NCI-H2227 (cell line): Measurements from ENCODE around the gene PLEKHG7.
"Not testable (repeated sequence)": the region's sequence is repeated elsewhere in the genome, so short reads cannot be mapped to it uniquely, and the experiment has no call there.

Experiments used
- DNase-seq: peaks from one replicate; lab custom pipeline; 2025; ENCODE audit not compliant: unreplicated experiment; lab: John Stamatoyannopoulos, UW

Gene PLEKHG7

DNA sequence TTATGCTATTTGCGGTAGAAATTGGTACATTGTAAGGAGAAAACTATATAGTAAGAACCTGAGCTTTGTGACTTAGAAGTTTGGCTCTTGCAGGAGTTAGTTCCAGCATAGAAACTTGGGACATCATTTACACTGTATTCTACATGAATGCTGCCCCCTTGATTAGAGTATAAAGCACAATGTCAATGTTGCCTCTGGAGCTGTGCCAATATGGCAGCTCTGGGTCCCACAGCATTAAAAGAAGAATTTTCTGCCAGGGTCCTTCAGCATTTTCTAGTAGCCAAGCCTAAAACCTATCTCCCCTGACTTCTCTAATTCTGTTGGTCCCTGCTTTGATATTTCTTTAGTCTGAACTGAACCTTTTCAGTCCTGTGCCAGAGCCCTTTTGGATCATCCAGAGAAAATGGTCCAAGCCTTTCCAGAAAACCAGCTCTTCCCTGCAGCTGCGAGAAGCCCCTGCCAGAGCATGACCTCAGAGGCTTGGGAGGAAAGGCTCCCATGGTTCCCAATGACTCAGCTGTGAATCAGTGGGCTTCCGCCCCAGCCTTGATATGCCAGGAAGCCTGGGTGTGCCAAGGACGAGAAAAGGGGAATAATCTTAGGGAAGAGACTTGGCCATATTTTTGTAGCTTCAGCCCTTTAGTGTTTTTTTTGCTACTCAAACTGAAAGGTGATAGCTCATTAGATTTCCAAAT is 43.2 kb downstream of the PLEKHG7 start:
- no peak for DNase-seq

GRCh38 chr12:92747151-92747550 is 44.4 kb downstream of the PLEKHG7 start:
- no peak for DNase-seq

- DNase-seq = not testable (repeated sequence)
Measured at GRCh38 chr12:92749691-92750090, 46.9 kb downstream of the PLEKHG7 start.

DNA sequence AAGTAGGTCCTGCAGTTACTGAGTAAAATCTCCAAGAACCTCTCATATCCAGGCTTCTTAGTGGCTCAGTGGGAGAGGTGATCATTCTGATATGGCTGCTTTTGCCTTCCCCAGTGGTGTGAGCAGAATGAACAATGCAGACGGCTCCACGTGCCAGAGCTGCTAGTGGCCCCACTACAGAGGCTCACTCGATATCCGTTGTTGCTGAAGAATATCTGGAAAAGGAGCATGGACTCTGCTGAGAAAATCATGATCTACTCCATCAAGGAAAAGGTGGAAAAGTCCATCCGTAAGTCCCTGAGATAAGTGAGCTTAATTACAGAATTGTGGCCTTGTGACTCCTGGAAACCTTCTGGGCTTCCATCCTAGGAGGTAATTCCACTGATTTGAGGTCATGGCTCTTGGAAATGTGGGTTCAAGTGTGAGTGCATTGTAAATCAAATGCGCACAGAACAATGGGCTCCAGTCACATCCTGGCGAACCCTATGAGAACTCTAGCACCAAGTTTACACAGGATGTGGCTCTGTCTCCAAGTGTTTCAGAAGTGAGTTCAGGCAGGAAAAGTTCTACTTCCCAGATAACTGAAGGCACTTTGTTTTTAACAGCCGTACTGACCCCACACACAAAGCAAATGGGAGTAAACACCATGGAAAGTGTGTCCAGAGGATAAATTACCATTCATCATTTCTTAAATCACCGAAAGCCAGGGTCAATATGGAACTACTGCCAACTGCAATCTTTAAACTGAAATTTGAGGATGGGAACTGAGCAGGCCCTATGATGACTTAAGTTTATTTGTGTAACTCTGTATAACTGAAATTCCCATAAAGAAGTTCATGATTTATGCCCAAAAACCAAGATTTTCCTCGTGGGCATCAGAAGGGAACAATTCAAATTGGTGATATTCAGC is 51.4 kb downstream of the PLEKHG7 start:
- no peak for DNase-seq

- no peak for DNase-seq
Measured at GRCh38 chr12:92756898-92757596, 54.3 kb downstream of the PLEKHG7 start.

- DNase-seq = no peak
Measured at GRCh38 chr12:92757597-92758121, 54.9 kb downstream of the PLEKHG7 start.

DNA sequence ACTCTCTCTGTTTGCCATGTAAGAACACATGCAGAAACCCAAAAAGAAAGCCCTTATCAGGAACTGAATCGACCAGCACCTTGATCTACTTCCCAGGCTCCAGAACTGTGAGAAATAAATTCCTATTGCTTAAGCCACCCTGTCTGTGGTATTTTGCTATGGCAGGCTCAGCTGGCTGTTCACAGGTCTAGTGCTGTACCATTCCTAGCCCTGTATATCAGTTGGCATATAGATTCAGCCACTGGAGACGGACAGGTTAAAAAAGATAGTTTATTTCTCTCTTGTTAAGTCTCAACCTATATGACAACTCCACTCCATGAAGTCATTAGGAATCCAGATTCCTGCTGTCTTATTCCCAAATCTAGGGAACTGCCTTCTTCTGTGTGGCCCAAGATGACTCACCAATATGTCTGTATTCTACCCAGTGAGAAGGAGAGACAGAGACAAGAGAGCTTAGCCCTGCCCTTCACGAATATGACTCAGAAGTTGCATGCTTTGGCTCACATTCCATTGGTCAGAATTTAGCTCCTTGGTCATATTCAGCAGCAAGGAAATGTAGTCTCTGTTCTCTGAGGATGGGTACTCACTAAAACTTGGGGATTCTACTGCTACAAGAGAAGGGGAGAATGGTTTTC is 57.0 kb downstream of the PLEKHG7 start:
- DNase-seq = no peak

DNA sequence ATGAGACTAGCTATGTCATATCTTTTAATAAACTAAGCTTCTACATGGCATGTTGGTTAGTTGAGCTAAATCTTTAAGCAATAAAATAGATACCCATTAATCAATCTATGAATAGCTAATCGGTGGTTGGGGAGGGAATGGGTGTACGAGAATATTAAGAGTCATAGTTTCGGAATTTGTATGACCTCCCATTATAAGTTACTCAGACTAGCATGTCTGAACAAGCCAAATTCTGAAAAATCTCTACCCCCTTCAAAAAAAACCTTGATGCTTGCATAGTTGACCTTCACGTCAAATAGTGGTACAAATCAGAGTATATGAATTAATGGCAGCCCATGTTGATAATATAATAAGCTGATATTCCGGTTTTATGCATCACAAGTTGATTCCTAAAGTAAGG is 60.0 kb downstream of the PLEKHG7 start:
- DNase-seq = no peak

DNA sequence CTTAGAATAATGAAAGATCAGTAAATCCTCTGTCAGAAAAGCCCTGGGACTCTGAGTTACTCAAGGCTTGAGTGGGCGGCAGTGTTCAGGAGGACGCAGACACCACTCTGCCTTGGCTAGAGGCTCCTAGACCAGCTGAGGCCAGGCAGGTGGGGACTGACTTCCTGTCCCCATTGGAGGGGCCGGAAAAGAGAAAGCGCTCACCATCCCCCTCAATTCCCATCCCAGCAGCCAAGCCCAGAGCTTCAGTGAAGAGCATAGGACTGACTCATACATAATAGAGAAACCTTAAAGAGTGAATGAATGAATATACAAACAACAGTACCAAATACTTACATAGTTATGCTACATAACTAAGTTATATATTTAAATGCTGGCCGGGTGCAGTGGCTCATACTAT is 62.0 kb downstream of the PLEKHG7 start:
- no peak for DNase-seq

DNA sequence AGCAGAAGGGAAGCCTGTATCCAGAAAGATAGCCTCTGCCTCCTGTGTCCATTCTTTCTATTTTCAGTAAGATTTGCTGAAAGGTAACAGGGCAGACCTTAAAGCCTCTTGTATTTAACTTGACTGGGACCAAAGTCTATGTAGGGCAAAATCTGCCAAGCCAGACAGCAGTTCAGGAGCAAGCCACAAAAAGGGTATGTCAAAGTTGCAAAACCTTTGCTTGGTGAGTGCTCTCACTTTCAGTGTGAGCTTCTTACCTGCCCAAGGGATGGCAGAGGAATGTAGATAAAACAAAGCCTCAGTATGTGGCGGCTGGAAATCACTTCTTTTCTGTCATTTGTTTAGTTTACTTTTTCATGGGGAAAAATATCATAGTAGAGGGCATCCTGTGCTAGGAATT is 63.1 kb downstream of the PLEKHG7 start:
- no peak for DNase-seq

DNA sequence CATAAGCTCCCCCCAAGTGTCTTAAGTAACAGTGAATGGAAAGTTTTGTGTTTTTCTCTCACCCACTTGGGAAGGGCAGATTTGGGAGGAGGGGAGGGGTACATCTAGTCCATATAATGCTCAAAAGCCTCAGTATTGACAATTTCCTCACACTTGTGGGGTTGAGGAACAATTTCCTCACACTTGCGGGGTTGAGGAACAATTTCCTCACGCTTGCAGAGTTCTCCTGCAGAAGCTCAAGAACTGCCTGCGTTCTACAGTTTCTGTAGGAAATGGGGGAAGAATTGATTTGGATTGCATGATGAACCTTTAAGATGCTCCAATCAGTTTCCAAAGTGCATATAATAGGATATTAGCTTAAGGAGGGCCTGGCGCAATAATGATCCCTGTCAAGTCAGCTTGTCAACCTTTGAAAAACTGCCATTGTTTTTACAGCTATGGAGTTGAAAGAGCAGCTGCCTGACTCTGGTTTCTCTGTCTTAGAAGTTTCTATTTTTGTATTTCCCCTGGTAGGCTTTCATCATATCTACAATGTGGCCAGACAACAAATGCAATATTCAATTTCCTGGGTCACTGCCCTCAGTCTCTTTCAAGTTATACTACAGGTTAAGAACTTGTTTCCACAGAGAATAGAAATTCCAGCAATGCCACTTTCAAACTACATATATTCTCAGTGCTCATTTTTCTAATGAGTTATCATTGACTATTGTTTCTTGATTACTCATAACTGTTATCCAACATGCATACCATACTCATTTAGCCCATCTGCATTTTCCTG is 66.5 kb downstream of the PLEKHG7 start:
- DNase-seq = no peak

GRCh38 chr12:92771001-92771400 is 68.2 kb downstream of the PLEKHG7 start:
- no peak for DNase-seq

DNA sequence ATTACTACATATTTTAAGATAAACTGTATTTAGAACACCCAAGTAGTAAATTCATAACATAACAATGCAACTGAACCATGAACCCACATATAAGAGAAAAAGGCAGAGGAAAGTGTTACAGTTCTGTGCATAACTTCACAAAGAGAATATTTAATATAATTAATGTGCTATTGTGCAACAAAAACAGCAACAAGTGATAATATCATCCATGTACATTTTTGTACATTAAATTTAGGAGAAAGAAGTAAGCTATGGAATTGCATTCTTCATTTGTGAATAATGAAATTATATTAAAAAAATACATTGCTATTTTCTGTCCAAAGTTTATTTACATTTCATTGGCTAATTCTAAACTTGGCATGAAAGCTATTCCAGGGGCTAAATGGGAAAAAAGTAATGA is 72.6 kb downstream of the PLEKHG7 start:
- DNase-seq = no peak

- no peak for DNase-seq
Measured at GRCh38 chr12:92778525-92778924, 75.7 kb downstream of the PLEKHG7 start.

DNA sequence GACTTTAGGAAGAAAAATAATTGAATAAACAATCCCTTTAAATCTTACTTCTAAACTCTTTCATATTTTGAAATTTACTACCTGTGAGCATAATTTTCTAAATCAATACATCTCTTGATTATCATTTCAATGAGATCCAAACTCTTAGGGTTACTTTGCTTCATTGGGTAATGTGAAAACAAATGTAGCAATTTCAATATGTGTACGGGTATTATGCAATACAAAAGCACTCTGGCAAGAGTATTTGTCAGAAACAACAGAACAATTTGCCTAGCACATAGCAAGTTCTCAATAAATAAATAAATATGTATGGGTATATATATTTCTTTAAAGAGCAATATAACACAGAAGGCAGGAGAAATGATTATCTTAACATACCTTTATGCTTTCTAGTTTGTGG is 77.1 kb downstream of the PLEKHG7 start:
- DNase-seq = no peak

- DNase-seq = no peak
Measured at GRCh38 chr12:92784356-92784755, 81.6 kb downstream of the PLEKHG7 start.

DNA sequence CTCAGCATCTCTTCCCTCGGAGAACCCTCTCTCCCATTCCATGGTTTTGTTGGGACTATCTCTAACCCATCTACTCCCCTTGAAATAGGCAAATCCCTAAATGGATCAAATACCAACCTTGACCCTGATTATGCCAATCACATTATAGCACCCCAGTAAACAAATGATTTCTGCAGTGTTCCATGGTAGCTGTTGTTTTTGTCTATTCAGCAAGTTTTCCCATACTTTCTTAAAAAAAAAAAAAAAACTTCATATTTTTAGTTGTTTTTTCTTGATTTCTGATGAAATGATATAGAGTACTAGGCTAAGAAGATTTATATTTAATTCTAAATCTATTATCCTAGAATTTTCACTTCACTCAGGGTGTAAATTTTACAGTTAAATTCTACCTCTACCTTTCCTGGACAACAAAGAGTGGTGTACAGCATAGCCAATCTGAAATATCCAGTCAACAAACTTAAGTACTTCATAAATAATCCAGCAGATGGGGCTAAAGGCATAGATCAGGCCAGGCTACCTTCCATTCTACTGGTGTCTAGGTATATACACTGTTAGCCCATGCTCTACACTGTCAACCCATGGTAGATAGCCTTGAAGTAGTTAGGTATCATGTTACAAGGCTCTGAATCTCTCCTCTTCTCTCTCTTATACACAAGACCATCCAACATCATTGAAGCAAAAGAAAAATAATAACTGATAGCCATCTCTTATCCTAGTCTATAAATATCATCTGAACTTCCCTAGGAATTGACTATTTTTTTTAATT is 82.2 kb downstream of the PLEKHG7 start:
- DNase-seq = peak; percentile 81

GRCh38 chr12:92785563-92785950 is 82.8 kb downstream of the PLEKHG7 start:
- DNase-seq = no peak

GRCh38 chr12:92786045-92786444 is 83.3 kb downstream of the PLEKHG7 start:
- no peak for DNase-seq

DNA sequence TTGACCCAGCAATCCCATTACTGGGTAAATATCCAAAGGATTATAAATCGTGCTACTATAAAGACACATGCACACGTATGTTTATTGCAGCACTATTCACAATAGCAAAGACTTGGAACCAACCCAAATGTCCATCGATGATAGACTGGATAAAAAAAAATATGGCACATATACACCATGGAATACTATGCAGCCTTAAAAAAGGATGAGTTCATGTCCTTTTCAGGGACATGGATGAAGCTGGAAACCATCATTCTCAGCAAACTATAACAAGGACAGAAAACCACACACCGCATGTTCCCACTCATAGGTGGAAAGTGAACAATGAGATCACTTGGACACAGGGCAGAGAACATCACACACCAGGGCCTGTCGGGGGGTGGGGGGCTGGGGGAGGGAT is 91.6 kb downstream of the PLEKHG7 start:
- DNase-seq = not testable (repeated sequence)
